GM19467 (cell line): ENCODE data around the gene S100PBP.

Source experiments
- ATAC-seq: cut with Tn5 transposase; IDR thresholded peaks from one replicate; pipeline ENCODE4 v1.9.1; 2021; ENCODE audit warnings: mild to moderate bottlenecking, moderate library complexity; ENCODE audit not compliant: unreplicated experiment

The S100PBP gene

GRCh38 chr1:32817159-32817814 lies at the start of gene S100PBP, which contains the start of gene YARS1:
S100PBP (plus strand) TSS chr1:32817653; CDS start chr1:32826100, 8,447 bp downstream.
YARS1 (minus strand) TSS chr1:32817358; CDS start chr1:32817244, 114 bp downstream.
- peak; percentile 81 for ATAC-seq

- no peak for ATAC-seq
These were observed 49.2 kb upstream of the S100PBP start for GRCh38 chr1:32768110-32768850.

GRCh38 chr1:32769524-32770220 lies 47.8 kb upstream of the S100PBP start:
- no peak for ATAC-seq

- ATAC-seq, result no peak
These were observed 47.2 kb upstream of the S100PBP start for GRCh38 chr1:32770221-32770731.

- no peak for ATAC-seq
These were observed 46.5 kb upstream of the S100PBP start for GRCh38 chr1:32770741-32771548.

DNA sequence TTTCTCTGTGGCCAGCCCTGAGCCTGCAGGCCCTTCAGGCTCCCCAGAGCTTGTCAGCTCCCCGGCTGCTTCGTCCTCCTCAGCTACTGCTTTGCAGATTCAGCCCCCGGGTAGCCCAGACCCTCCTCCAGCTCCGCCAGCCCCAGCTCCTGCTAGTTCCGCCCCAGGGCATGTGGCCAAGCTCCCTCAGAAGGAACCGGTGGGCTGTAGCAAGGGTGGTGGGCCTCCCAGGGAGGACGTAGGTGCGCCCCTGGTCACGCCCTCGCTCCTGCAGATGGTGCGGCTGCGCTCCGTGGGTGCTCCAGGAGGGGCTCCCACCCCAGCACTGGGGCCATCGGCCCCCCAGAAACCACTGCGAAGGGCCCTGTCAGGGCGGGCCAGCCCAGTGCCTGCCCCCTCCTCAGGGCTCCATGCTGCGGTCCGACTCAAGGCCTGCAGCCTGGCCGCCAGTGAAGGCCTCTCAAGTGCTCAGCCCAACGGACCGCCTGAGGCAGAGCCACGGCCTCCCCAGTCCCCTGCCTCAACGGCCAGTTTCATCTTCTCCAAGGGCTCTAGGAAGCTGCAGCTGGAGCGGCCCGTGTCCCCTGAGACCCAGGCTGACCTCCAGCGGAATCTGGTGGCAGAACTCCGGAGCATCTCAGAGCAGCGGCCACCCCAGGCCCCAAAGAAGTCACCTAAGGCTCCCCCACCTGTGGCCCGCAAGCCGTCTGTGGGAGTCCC lies 45.7 kb upstream of the S100PBP start:
- ATAC-seq, result no peak

DNA sequence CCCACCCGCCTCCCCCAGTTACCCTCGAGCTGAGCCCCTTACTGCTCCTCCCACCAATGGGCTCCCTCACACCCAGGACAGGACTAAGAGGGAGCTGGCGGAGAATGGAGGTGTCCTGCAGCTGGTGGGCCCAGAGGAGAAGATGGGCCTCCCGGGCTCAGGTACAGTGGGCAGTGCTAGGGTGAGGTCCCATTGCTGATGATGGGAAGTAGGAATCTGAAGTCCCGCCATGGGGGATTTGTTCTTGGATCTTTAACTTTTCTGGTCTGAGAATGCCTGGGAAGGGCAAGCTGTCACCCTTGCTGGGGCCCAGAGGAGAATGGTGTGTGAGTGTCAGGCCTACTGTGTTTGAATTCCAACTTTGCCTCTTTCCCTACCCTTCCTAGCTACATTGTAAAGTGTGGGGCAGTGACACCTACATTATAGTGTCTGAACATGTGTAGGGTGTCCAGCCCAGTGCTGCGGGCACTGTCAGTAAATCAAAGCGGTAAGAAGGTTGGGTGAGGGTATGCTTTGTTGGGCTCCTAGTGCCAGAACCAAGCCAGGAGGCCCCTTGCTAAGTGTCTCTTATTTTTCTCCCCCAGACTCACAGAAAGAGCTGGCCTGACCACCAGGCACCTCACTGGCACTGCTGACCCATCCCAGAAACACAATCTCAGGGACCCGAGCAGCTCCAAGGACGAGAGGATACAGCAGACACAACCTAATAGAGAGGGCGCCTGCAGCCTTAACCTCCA lies 45.0 kb upstream of the S100PBP start:
- no peak for ATAC-seq

- no peak for ATAC-seq
These were observed 44.3 kb upstream of the S100PBP start for GRCh38 chr1:32773018-32773763.

- ATAC-seq, result no peak
These were observed 43.5 kb upstream of the S100PBP start for GRCh38 chr1:32773764-32774463.

DNA sequence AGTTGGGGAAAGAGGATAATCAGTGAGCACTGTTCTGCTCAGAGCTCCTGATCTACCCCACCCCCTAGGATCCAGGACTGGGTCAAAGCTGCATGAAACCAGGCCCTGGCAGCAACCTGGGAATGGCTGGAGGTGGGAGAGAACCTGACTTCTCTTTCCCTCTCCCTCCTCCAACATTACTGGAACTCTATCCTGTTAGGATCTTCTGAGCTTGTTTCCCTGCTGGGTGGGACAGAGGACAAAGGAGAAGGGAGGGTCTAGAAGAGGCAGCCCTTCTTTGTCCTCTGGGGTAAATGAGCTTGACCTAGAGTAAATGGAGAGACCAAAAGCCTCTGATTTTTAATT lies 43.0 kb upstream of the S100PBP start:
- no peak for ATAC-seq

DNA sequence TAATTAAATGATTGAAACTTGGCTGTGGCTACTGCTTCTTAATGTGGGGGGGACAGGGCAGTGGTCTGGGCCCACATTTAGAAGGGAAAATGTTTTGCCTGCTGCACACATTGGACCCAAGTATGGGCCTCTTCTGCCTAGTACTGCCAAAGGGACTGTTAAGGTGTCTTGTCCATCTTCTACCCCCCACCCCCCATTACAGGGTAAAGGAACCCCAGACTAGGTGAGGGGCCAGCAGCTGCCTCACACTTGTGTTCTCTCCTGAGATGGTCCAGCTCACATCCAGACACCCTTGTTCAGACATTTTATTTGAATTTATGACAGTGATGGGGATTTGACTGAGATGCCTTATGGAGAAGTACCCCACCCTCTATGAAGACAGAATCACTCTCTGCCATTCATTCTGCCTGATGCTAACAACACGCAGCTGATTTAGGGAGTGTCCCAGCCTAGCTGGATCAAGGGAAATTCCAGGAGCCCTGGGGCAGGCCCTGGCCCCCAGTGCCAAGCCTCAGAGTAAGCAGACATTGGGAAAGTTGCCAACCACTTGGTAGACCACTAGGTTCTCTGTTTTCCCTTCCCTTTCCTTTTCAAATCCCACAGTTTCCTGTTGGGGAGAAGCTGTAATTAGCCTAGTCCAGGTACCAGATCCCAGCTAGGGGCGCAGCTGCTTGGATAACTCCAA lies 42.4 kb upstream of the S100PBP start:
- no peak for ATAC-seq

DNA sequence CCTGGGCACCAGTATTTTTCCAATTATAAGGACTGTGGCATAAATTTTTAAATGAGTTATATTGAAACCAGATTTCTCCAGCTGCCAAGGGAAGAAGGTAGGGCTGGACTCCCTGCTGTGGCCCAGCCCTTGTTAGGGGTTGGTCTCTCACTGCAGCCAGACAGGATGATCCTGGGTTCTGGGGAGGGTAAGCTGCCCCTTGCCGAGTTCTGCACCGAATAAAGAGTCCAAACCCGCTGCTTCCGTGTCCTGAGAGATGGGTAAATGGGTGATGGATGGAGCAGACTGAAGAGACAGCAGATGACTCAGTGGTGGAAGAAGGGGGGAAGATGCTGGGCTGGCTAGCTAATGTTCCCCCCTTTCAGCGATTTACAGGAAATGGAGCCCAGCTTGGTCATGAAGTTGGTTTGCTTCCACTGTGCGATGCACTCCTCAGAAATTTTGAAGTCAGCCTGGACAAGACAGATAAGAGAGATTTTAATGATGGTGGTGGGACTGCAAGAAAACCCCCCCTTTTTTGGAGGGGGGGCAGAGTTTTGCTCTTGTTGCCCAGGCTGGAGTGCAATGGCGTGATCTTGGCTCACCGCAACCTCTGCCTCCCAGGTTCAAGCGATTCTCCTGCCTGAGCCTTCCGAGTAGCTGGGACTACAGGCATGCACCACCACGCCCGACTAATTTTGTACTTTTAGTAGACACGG lies 41.7 kb upstream of the S100PBP start:
- no peak for ATAC-seq

- ATAC-seq, result no peak
These were observed 38.2 kb upstream of the S100PBP start for GRCh38 chr1:32779242-32779641.

GRCh38 chr1:32780005-32780404 lies 37.4 kb upstream of the S100PBP start:
- no peak for ATAC-seq

GRCh38 chr1:32780628-32781234 lies 36.7 kb upstream of the S100PBP start:
- no peak for ATAC-seq

GRCh38 chr1:32782086-32782485 lies 35.4 kb upstream of the S100PBP start:
- no peak for ATAC-seq

- no peak for ATAC-seq
These were observed 33.6 kb upstream of the S100PBP start for GRCh38 chr1:32783851-32784250.
